Smooth muscle cell (in vitro differentiated cells): ENCODE data around the gene TTL. TPM values are rescaled to one million over a fixed set of nuclear protein-coding genes. Genes with fewer than 3 reads are reported as not detected.
"Not testable (repeated sequence)": the region's sequence is repeated elsewhere in the genome, so short reads cannot be mapped to it uniquely, and the experiment has no call there.

Experiments
- DNase-seq: peaks from one replicate; lab custom pipeline; 2025; ENCODE audit not compliant: unreplicated experiment; lab: John Stamatoyannopoulos, UW
- H2AFZ ChIP-seq: fragments of 200-600 bp; sonication (generic); 2 replicates; pipeline ENCODE4 v1.6.0; 2016; ENCODE audit warnings: antibody characterized with exemption, low read depth, mild to moderate bottlenecking
- H3F3A ChIP-seq: fragments of 200-600 bp; sonication (generic); 2 replicates; pipeline ENCODE4 v1.6.0; 2017; ENCODE audit warnings: antibody characterized with exemption, low read depth
- H3K27ac ChIP-seq: fragments of 200-600 bp; sonication (generic); 2 replicates; pipeline ENCODE4 v1.5.1; 2016; ENCODE audit warnings: low read depth, mild to moderate bottlenecking
- H3K27me3 ChIP-seq: fragments of 200-600 bp; sonication (generic); 2 replicates; pipeline ENCODE4 v1.6.1; 2016; ENCODE audit warnings: low read depth, mild to moderate bottlenecking
- H3K36me3 ChIP-seq: fragments of 200-600 bp; sonication (generic); 2 replicates; pipeline ENCODE4 v1.5.1; 2016; ENCODE audit warnings: low read depth
- H3K4me1 ChIP-seq: fragments of 200-600 bp; sonication (generic); 2 replicates; pipeline ENCODE4 v1.5.1; 2016; ENCODE audit warnings: low read depth
- H3K4me2 ChIP-seq: fragments of 200-600 bp; sonication (generic); 2 replicates; pipeline ENCODE4 v1.6.0; 2016; ENCODE audit warnings: mild to moderate bottlenecking
- H3K4me3 ChIP-seq: fragments of 200-600 bp; sonication (generic); 2 replicates; pipeline ENCODE4 v1.5.1; 2016; ENCODE audit warnings: mild to moderate bottlenecking
- H3K79me2 ChIP-seq: fragments of 200-600 bp; sonication (generic); 2 replicates; pipeline ENCODE4 v1.6.0; 2016; ENCODE audit warnings: low read depth, mild to moderate bottlenecking
- H3K9ac ChIP-seq: fragments of 200-600 bp; sonication (generic); 2 replicates; pipeline ENCODE4 v1.6.0; 2016; ENCODE audit warnings: low read depth
- H3K9me3 ChIP-seq: fragments of 200-600 bp; sonication (generic); replicated peaks from 2 replicates; pipeline ENCODE4 v1.5.1; 2016; ENCODE audit warnings: low read depth
- H4K20me1 ChIP-seq: fragments of 200-600 bp; sonication (generic); 2 replicates; pipeline ENCODE4 v1.6.0; 2016; ENCODE audit warnings: low read depth
- WGBS: methylation state at CpG from one replicate; pipeline ENCODE4 v1.1.7; 2016; ENCODE audit warnings: low lambda C conversion rate; 5-methylcytosine and 5-hydroxymethylcytosine counted together
- polyA plus RNA-seq: library from polyadenylated mRNA; unstranded; fragments of >200 nt; fragmentation: Nextera tagmentation; extraction: Ambion mirVana; gene quantifications from 2 replicates; pipeline ENCODE4 v1.2.1, GENCODE V29; 2016
- total RNA-seq: library from RNA; depleted of rRNA; stranded (reverse); fragments of >200 nt; gene quantifications from 2 replicates; pipeline ENCODE4 v1.2.3, GENCODE V29; 2014
- TF ChIP-seq, protein P1 (sequence below): fragments of 200-600 bp; sonication (generic); IDR thresholded peaks from 2 replicates; pipeline ENCODE4 v1.5.1; 2017; ENCODE audit warnings: borderline replicate concordance, mild to moderate bottlenecking, antibody characterized with exemption; ENCODE audit not compliant: insufficient read depth, poor library complexity, severe bottlenecking

Gene TTL
- total and polyA plus RNA-seq, 2 experiments from 2014 or later: 33.2 to 36.7 TPM

DNA sequence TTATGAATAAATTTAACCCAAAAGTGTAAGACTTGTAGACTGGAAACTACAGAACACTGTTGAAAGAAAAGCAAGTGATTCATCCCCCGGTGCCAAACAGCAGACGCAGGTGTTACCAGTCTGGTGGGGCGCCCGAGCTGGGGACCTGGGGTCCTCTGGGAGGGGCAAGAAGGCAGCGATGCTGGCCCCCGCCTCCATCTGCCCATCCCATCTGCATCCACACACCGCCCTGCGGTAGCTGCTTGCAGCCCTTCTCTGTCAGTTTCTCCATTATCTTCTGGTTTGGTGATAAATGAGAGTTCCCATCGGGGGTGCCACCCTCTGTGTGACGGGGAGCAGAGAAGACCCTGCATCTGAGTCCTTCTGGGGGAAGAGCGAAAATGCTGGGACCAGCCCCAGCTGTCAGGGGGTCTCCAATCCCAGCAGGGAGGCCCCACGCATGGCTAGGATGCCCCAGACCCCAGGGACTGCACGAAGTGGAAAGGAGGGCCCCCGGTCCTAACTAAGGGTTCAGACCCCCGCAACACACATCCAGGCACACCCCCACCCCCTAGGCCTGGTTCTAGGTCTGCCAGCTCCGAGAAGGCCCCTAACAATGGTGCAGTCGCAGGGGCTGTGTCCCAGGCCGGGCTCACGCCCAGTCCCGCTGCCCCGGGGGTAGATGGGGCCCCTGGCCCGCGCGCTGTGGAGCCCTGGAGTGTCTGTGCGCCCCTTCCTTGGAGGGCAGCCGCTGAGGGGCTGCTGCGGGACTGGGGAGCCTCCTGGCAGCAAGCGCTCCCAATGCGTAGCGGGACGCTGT is 47.8 kb upstream of the TTL start:
- Histone ChIP-seq H3K9me3 (no peaks in the 10 kb centered on the region), H4K20me1 (no peaks in the 10 kb centered on the region), H3K79me2 (no peaks in the 10 kb centered on the region), H3K4me3 (no peak overlapping the region), H3K4me1 (no peaks in the 10 kb centered on the region), H3K9ac (no peak overlapping the region), H2AFZ (no peak overlapping the region), H3K27me3 (no peaks in the 10 kb centered on the region), H3K4me2 (no peak overlapping the region), H3F3A (no peaks in the 10 kb centered on the region), H3K27ac (no peak overlapping the region), H3K36me3 (no peaks in the 10 kb centered on the region)
- WGBS: 87% methylated on average over 29 of the region's 31 CpGs
- no peak for DNase-seq
- TF ChIP-seq, protein P1, sequence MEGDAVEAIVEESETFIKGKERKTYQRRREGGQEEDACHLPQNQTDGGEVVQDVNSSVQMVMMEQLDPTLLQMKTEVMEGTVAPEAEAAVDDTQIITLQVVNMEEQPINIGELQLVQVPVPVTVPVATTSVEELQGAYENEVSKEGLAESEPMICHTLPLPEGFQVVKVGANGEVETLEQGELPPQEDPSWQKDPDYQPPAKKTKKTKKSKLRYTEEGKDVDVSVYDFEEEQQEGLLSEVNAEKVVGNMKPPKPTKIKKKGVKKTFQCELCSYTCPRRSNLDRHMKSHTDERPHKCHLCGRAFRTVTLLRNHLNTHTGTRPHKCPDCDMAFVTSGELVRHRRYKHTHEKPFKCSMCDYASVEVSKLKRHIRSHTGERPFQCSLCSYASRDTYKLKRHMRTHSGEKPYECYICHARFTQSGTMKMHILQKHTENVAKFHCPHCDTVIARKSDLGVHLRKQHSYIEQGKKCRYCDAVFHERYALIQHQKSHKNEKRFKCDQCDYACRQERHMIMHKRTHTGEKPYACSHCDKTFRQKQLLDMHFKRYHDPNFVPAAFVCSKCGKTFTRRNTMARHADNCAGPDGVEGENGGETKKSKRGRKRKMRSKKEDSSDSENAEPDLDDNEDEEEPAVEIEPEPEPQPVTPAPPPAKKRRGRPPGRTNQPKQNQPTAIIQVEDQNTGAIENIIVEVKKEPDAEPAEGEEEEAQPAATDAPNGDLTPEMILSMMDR: no peak

DNA sequence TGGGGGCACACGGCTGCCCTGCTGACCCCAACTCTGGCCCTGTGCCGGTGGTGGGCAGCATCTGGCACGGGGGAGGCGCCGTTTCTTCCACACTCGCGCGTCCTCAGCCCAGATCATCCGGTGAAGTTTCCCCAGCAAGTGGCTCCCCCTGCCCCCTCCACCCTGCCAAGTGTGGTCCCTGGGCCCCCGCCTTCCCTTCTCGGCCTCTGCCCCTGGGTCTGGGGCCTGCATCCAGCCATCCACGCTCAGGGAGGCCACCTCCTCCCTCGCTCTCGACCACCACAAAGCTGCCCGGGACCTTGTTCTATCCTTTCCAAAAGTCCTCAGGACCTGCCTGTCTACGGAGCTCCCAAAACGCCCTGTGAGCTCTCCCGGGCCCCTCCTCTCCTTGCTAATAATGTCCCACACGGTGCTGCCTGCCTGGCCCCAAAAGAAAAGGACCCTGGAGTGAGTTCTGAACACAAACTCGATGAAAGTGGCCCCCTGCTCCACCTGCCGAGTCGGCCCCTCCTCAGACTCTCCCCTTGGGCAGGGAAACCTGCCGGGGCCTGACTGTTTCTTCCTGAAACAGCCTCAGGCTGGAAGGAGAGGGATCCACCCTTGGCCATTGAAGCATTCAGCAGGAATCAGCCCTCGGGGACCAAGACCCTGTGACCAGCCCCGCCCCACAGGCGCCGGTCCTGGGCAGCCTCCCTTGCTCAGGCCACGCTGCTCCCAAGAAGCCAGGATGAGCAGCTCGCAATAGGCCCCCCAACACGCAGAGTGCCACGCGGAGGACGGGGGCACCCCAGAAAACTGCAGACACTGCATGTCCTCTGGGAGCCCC is 46.9 kb upstream of the TTL start:
- 85% methylated on average over 30 of the region's 33 CpGs for WGBS

DNA sequence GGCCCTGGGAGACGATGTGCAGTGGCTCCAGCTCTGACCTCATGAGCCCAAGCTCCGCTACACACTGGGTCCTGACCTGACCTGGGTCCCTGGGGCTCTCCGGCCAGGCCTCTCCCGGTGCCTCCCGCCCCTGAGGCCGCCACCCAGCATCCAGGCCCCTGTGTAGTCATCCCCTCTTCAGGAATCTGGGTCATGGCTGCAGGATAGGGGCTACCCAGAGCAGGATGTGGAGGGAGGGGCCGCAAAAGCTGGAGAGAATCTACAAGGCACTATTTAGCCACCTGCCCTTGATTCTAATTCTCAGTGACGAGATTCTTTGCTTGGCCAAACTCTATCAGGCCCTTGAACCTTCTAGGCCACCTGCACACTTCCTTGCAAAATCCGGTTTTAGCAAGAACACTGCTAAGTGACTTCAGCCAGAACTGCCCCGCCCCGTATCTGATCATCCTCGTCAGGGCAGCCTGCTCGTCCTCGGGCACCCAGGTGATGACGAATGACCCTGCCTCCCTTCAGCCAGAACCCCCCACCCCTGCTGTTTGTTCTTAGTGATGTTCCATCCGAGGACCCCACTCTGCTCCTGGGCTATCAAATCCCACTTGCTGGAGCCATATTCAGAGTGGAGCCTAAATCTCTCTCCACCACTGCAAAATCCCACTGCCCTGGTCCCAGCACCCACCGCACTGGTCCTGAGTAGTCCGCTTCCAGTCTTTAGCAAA is 46.1 kb upstream of the TTL start:
- H4K20me1 ChIP-seq, H3K9ac ChIP-seq: not testable (repeated sequence)

More for the DNA sequence above, 46.9 kb upstream of the TTL start:
- H3F3A ChIP-seq, H3K27ac ChIP-seq, H2AFZ ChIP-seq, H3K27me3 ChIP-seq, H3K4me1 ChIP-seq, H3K79me2 ChIP-seq, H3K36me3 ChIP-seq, H3K9ac ChIP-seq, H3K4me3 ChIP-seq, H4K20me1 ChIP-seq, DNase-seq, H3K4me2 ChIP-seq, H3K9me3 ChIP-seq: not testable (repeated sequence)

DNA sequence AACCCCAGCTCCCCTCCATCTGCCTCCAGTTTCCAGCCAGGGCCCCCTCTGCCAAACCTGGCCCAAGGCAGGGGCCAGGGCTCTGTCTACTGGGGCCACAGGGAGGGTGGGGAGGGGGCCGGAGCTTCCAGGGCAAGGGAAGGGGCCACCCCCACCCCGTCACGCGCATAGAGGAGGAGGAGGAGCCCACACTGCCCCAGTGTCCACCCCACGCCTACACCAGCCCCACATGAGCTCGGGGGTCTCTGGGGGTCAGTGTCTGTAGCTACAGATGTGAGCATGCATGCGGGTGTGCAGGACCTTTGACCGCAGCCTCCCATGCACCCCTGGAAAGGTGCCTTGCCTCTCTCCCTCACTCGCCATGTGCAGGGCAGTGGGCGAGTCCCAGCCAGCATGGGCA is 45.0 kb upstream of the TTL start:
- not testable (repeated sequence) for H3K9me3 ChIP-seq, H4K20me1 ChIP-seq, H2AFZ ChIP-seq, H3K4me3 ChIP-seq, H3K9ac ChIP-seq, H3K36me3 ChIP-seq, H3K4me1 ChIP-seq, DNase-seq, H3K27ac ChIP-seq, H3K4me2 ChIP-seq, H3K27me3 ChIP-seq, H3F3A ChIP-seq, H3K79me2 ChIP-seq
- no CpG with 5 or more reads among the region's 10 CpGs for WGBS

More for the DNA sequence above, 46.1 kb upstream of the TTL start:
- H3K36me3 ChIP-seq, H3K4me1 ChIP-seq, DNase-seq, H2AFZ ChIP-seq, H3K4me2 ChIP-seq, H3K4me3 ChIP-seq, H3K27ac ChIP-seq, H3K9me3 ChIP-seq, H3K79me2 ChIP-seq, H3K27me3 ChIP-seq, H3F3A ChIP-seq: not testable (repeated sequence)
- WGBS: 92% methylated on average over 18 of the region's 18 CpGs

DNA sequence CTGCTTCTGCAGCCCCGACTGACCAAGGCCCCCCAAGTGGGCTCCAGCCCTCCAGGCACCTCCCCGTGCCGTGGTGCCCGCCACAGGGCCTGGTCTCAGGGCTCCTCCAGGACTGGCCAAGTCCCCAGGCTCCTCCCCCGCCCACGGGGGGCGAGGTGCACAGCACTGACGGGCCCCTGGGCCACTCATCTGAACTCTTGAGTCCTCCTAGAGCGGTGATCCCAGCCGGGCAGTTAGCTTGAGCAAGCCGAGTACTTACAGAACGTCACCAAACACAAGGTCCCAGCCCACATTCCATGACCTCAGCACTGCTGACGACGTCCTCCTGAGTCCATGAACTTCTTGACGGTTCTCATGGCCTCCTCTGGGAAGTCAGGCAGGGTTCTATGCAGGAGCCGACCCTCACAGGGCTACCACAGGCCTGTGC is 44.5 kb upstream of the TTL start:
- H3K9me3 ChIP-seq, H3K27me3 ChIP-seq, DNase-seq, H4K20me1 ChIP-seq, H2AFZ ChIP-seq, H3K4me3 ChIP-seq, H3K4me2 ChIP-seq, H3K79me2 ChIP-seq, H3F3A ChIP-seq, H3K27ac ChIP-seq, H3K4me1 ChIP-seq, H3K9ac ChIP-seq, H3K36me3 ChIP-seq: not testable (repeated sequence)
- 87% methylated on average over 16 of the region's 16 CpGs for WGBS

DNA sequence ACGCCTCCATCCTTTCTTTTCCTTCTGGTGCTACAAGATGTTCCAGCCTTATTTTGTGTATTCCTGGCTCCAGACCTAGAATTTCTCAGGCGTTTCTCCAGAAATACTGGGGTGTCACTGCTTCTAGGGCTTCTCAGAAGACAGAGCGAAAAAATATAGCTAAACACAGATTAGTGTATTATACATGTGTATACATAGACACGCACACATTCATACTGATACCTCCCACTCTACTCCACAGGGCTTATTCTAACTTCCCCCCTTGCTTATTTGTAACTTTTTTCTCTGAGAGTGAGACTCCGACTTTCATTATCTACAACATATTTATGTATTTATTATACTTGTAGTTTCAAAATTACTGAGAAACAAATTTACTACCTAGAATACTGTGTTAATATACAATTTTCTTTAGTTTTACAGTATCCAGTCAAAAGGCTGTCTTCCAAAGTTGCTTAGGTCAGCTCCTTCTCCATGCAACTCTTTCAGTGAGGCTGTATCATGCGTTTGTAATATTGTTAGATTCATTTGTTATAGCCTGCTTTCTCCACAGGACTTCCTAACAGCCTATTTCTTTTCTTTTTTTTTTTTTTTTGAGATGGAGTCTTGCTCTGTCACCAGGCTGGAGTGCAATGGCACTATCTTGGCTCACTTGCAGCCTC is 43.2 kb upstream of the TTL start:
- 91% methylated on average over 6 of the region's 6 CpGs for WGBS
- not testable (repeated sequence) for H3K36me3 ChIP-seq, H3K9ac ChIP-seq, H3K4me1 ChIP-seq, H3K4me3 ChIP-seq, H3K9me3 ChIP-seq, DNase-seq, H3K27me3 ChIP-seq, H3K4me2 ChIP-seq, H4K20me1 ChIP-seq, H3K27ac ChIP-seq, H2AFZ ChIP-seq, H3F3A ChIP-seq, H3K79me2 ChIP-seq

DNA sequence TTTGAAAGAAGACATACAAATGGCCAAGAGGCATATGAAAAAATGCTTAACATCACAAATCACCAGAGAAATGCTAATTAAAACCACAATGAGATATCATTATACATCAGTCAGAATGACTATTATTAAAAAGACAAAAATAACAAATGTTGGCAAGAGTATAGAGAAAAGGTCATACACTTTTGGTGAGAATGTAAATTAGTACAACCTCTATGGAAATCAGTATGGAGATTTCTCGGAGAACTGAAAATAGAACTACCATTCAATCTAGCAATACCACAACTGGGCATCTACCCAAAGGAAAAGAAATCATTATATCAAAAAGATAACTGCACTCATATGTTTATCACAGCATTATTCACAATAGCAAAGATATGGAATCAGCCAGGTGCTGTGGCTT is 37.7 kb upstream of the TTL start:
- 88% methylated on average over 1 of the region's 1 CpG for WGBS
- H3K4me1 ChIP-seq, H3K36me3 ChIP-seq, H3K4me3 ChIP-seq, H3K9ac ChIP-seq, H3K9me3 ChIP-seq, H3K27ac ChIP-seq, H2AFZ ChIP-seq, H3K4me2 ChIP-seq, H4K20me1 ChIP-seq, H3F3A ChIP-seq, H3K79me2 ChIP-seq, H3K27me3 ChIP-seq, DNase-seq: not testable (repeated sequence)
